Stimulated activated CD8-positive, alpha-beta memory T cell treated with anti-CD3 and anti-CD28 coated beads, Interleukin-4, amount 100 ng/mL, for 48 hours (primary cell): Measurements from ENCODE around the gene PARD3B.

Experiments used
- DNase-seq: peaks from one replicate; pipeline ENCODE4 v3.0.0-alpha.2; 2020

The PARD3B gene

GRCh38 chr2:205377324-205377723 is 832.0 kb downstream of the PARD3B start:
- DNase-seq: no peak

GRCh38 chr2:205383601-205384000 is 838.3 kb downstream of the PARD3B start:
- no peak for DNase-seq

- no peak for DNase-seq
These were observed 840.8 kb downstream of the PARD3B start for GRCh38 chr2:205386109-205386508.

GRCh38 chr2:205387350-205388055 is 842.2 kb downstream of the PARD3B start:
- no peak for DNase-seq

- no peak for DNase-seq
These were observed 845.6 kb downstream of the PARD3B start for GRCh38 chr2:205390866-205391265.

GRCh38 chr2:205401511-205401910 is 856.2 kb downstream of the PARD3B start:
- DNase-seq: no peak

GRCh38 chr2:205402011-205402410 is 856.7 kb downstream of the PARD3B start:
- no peak for DNase-seq

- no peak for DNase-seq
These were observed 858.1 kb downstream of the PARD3B start for GRCh38 chr2:205403244-205403825.

- no peak for DNase-seq
These were observed 859.9 kb downstream of the PARD3B start for GRCh38 chr2:205405194-205405593.

GRCh38 chr2:205405752-205406151 is 860.5 kb downstream of the PARD3B start:
- DNase-seq: no peak

- no peak for DNase-seq
These were observed 862.7 kb downstream of the PARD3B start for GRCh38 chr2:205407984-205408383.

GRCh38 chr2:205408696-205409095 is 863.4 kb downstream of the PARD3B start:
- DNase-seq: no peak

GRCh38 chr2:205409411-205409810 is 864.1 kb downstream of the PARD3B start:
- no peak for DNase-seq

GRCh38 chr2:205411558-205411957 is 866.3 kb downstream of the PARD3B start:
- no peak for DNase-seq

- no peak for DNase-seq
These were observed 879.1 kb downstream of the PARD3B start for GRCh38 chr2:205424326-205424725.

- DNase-seq: no peak
These were observed 879.8 kb downstream of the PARD3B start for GRCh38 chr2:205425102-205425501.

- no peak for DNase-seq
These were observed 881.8 kb downstream of the PARD3B start for GRCh38 chr2:205427112-205427511.

GRCh38 chr2:205428811-205429210 is 883.5 kb downstream of the PARD3B start:
- no peak for DNase-seq

- no peak for DNase-seq
These were observed 890.7 kb downstream of the PARD3B start for GRCh38 chr2:205435970-205436369.

GRCh38 chr2:205438241-205438640 is 893.0 kb downstream of the PARD3B start:
- DNase-seq: no peak

- DNase-seq: no peak
These were observed 894.3 kb downstream of the PARD3B start for GRCh38 chr2:205439621-205440020.

GRCh38 chr2:205441524-205441923 is 896.2 kb downstream of the PARD3B start:
- no peak for DNase-seq

- no peak for DNase-seq
These were observed 902.9 kb downstream of the PARD3B start for GRCh38 chr2:205448189-205448588.

GRCh38 chr2:205451901-205452512 is 906.7 kb downstream of the PARD3B start:
- DNase-seq: no peak
